ENCODE results near the gene CDYL2. TPM values are rescaled to one million over a fixed set of nuclear protein-coding genes. Genes with fewer than 3 reads are reported as not detected.
A peak's percentile ranks its signal among the peaks of the same experiment; 100 is the strongest.

The CDYL2 gene
- total and polyA plus RNA-seq, 2 experiments from 2014 or later: 2.1 to 5.2 TPM

- Histone ChIP-seq H3K36me3 (ENCODE audit: low read depth) (no peaks in the 10 kb centered on the region), H3K9me3 (ENCODE audit: low read depth) (no peaks in the 10 kb centered on the region), H3K4me3 (no peak overlapping the region), H3K27me3 (replicated peaks; ENCODE audit: insufficient read depth) (no peaks in the 10 kb centered on the region), H3K4me2 (ENCODE audit: unreplicated experiment) (no peak overlapping the region), H3K9me2 (ENCODE audit: insufficient read depth) (no peaks in the 10 kb centered on the region), H4K20me1 (ENCODE audit: insufficient read depth) (no peaks in the 10 kb centered on the region), H3K4me1 (ENCODE audit: insufficient read depth) (peaks cover 15% of the 10 kb centered on the region), H3K9ac (no peak overlapping the region), H2AFZ (no peak overlapping the region), H3K27ac (no peak overlapping the region), H3K79me2 (ENCODE audit: insufficient read depth) (no peaks in the 10 kb centered on the region), H3F3A (ENCODE audit: insufficient read depth) (0 out of 2 replicates have a peak, but pooled peaks cover 5% of the 10 kb centered on the region)
- no peak for DNase-seq
- 75 to 80% methylated on average over 4 of the region's 4 CpGs for WGBS, 2 experiments (ENCODE audit: low coverage in 1 of 2, low lambda C conversion rate in 2 of 2, missing lambda C conversion rate in 2 of 2)
- no peak for TF ChIP-seq EZH2 (IDR thresholded peaks at IDR 0.05; ENCODE audit: insufficient read depth, poor library complexity, severe bottlenecking)
- in situ Hi-C loops (cut with MboI): no loop called here
Measured at GRCh38 chr16:80587071-80587470, 217.3 kb downstream of the CDYL2 start.

- DNase-seq: peak; percentile 48
Measured at GRCh38 chr16:80586476-80586875, 217.9 kb downstream of the CDYL2 start.

GRCh38 chr16:80585764-80586163, 218.6 kb downstream of the CDYL2 start:
- WGBS, 2 experiments (ENCODE audit: low coverage in 1 of 2, low lambda C conversion rate in 2 of 2, missing lambda C conversion rate in 2 of 2): 89 to 95% methylated on average over 4 of the region's 4 CpGs
- no peaks in the 10 kb centered on the region for H3K36me3 ChIP-seq (ENCODE audit: low read depth)
- H3K4me2 ChIP-seq (ENCODE audit: unreplicated experiment): no peak overlapping the region
- no peaks in the 10 kb centered on the region for H3K79me2 ChIP-seq (ENCODE audit: insufficient read depth)
- H2AFZ ChIP-seq: no peak overlapping the region
- TF ChIP-seq EZH2 (IDR thresholded peaks at IDR 0.05; ENCODE audit: insufficient read depth, poor library complexity, severe bottlenecking) (no peak), EZH2phosphoT487 (IDR thresholded peaks at IDR 0.05; ENCODE audit: insufficient read depth, low read depth) (no peak)
- H3K27me3 ChIP-seq (replicated peaks; ENCODE audit: insufficient read depth): no peaks in the 10 kb centered on the region
- H4K20me1 ChIP-seq (ENCODE audit: insufficient read depth): no peaks in the 10 kb centered on the region
- peaks cover 15% of the 10 kb centered on the region for H3K4me1 ChIP-seq (ENCODE audit: insufficient read depth)
- in situ Hi-C loops (cut with MboI): no loop called here
- H3K9ac ChIP-seq: no peak overlapping the region
- no peak for DNase-seq
- no peaks in the 10 kb centered on the region for H3K9me2 ChIP-seq (ENCODE audit: insufficient read depth)
- H3F3A ChIP-seq (ENCODE audit: insufficient read depth): peaks cover 8% of the 10 kb centered on the region; the same call in 1 of the 2 replicates
- no peak overlapping the region for H3K4me3 ChIP-seq
- no peaks in the 10 kb centered on the region for H3K9me3 ChIP-seq (ENCODE audit: low read depth)
- no peak overlapping the region for H3K27ac ChIP-seq

More at GRCh38 chr16:80586476-80586875, 217.9 kb downstream of the CDYL2 start:
- Histone ChIP-seq H3K27ac (no peak overlapping the region), H3K36me3 (ENCODE audit: low read depth) (no peaks in the 10 kb centered on the region), H3K9me3 (ENCODE audit: low read depth) (no peaks in the 10 kb centered on the region), H3K79me2 (ENCODE audit: insufficient read depth) (no peaks in the 10 kb centered on the region), H3K27me3 (replicated peaks; ENCODE audit: insufficient read depth) (no peaks in the 10 kb centered on the region), H4K20me1 (ENCODE audit: insufficient read depth) (no peaks in the 10 kb centered on the region), H2AFZ (no peak overlapping the region), H3K4me1 (ENCODE audit: insufficient read depth) (peaks cover 15% of the 10 kb centered on the region), H3K4me2 (ENCODE audit: unreplicated experiment) (no peak overlapping the region), H3F3A (ENCODE audit: insufficient read depth) (0 out of 2 replicates have a peak, but pooled peaks cover 5% of the 10 kb centered on the region), H3K9ac (no peak overlapping the region), H3K9me2 (ENCODE audit: insufficient read depth) (no peaks in the 10 kb centered on the region), H3K4me3 (no peak overlapping the region)
- no peak for TF ChIP-seq EZH2 (IDR thresholded peaks at IDR 0.05; ENCODE audit: insufficient read depth, poor library complexity, severe bottlenecking)
- TF ChIP-seq EZH2phosphoT487 (IDR thresholded peaks at IDR 0.05; ENCODE audit: insufficient read depth, low read depth): no peak
- in situ Hi-C loops (cut with MboI): no loop called here

- Histone ChIP-seq H3K27me3 (replicated peaks; ENCODE audit: insufficient read depth) (no peaks in the 10 kb centered on the region), H3K4me2 (ENCODE audit: unreplicated experiment) (peak overlapping the region; percentile 24), H3K79me2 (ENCODE audit: insufficient read depth) (no peaks in the 10 kb centered on the region), H3F3A (ENCODE audit: insufficient read depth) (peaks cover 10% of the 10 kb centered on the region; the same call in 1 of the 2 replicates), H3K9me3 (ENCODE audit: low read depth) (no peaks in the 10 kb centered on the region), H3K36me3 (ENCODE audit: low read depth) (no peaks in the 10 kb centered on the region), H3K4me3 (no peak overlapping the region), H2AFZ (no peak overlapping the region), H3K9me2 (ENCODE audit: insufficient read depth) (no peaks in the 10 kb centered on the region), H3K4me1 (ENCODE audit: insufficient read depth) (peaks cover 21% of the 10 kb centered on the region), H4K20me1 (ENCODE audit: insufficient read depth) (no peaks in the 10 kb centered on the region), H3K9ac (no peak overlapping the region), H3K27ac (no peak overlapping the region)
- in situ Hi-C loops (cut with MboI): no loop called here
- TF ChIP-seq EZH2 (IDR thresholded peaks at IDR 0.05; ENCODE audit: insufficient read depth, poor library complexity, severe bottlenecking) (no peak), EZH2phosphoT487 (IDR thresholded peaks at IDR 0.05; ENCODE audit: insufficient read depth, low read depth) (no peak)
- DNase-seq: peak; percentile 72
- 57 to 73% methylated on average over 3 of the region's 3 CpGs for WGBS, 2 experiments (ENCODE audit: low coverage in 1 of 2, low lambda C conversion rate in 2 of 2, missing lambda C conversion rate in 2 of 2)
Measured at GRCh38 chr16:80583466-80583865, 220.9 kb downstream of the CDYL2 start.
